ENCODE data around the gene LSP1. TPM values are rescaled to one million over a fixed set of nuclear protein-coding genes. Genes with fewer than 3 reads are reported as not detected.

The LSP1 gene
- total and polyA plus RNA-seq, 2 of the 13 experiments (the other 11 are each of a cell fraction or from before 2014, with no cell fraction given), result 0.59 to 1.00 TPM

GRCh38 chr11:1826552-1827094 lies 26.3 kb upstream of the LSP1 start:
- H3K27me3 ChIP-seq (ENCODE audit: control insufficient read depth in 1 of 2, insufficient read depth in 2 of 2, low read length in 2 of 2), result peaks cover 0 to 2% of the 10 kb centered on the region in 2 experiments; a peak in 2 of 5 replicates
- 38% methylated on average over 12 of the region's 15 CpGs for WGBS (ENCODE audit: low lambda C conversion rate)
- no peak overlapping the region for H2AFZ ChIP-seq (ENCODE audit: low read length)
- POLR2A ChIA-PET, result interaction anchor here (1.8 kb wide), 1 partner anchor 136 kb away, joined by 6 read pairs; no protein-coding TSS in a partner anchor
- H3K4me3 ChIP-seq (replicated peaks in 1 of 3; ENCODE audit: insufficient read depth in 1 of 3, low read depth in 2 of 3, low read length in 3 of 3), result peak overlapping the region in 1 of 3 experiments; percentile 32; a peak in 1 of 6 replicates
- no peak overlapping the region for H3K27ac ChIP-seq (ENCODE audit: extremely low read length, insufficient read depth, low read length)
- no peaks in the 10 kb centered on the region for H4K20me1 ChIP-seq (ENCODE audit: insufficient read depth, low read length)
- in situ Hi-C loops (cut with HindIII; ENCODE audit: extremely low pct_ligation_motif_present, low pct_unique_long_range_greater_than_20kb) (no loop called here), intact Hi-C loops (cut with micrococcal nuclease; ENCODE audit: unreplicated experiment) (no loop called here)
- peaks cover 71% of the 10 kb centered on the region for H3K4me1 ChIP-seq (ENCODE audit: insufficient read depth, low read length)
- FAIRE-seq, result no peak
- BruUV-seq (replicated peaks), result no TSS peak
- H3K79me2 ChIP-seq (ENCODE audit: insufficient read depth, low read length), result no peaks in the 10 kb centered on the region
- H3K36me3 ChIP-seq (replicated peaks in 1 of 2; ENCODE audit: control insufficient read depth in 1 of 2, insufficient read depth in 2 of 2, low read length in 2 of 2), result no peaks in the 10 kb centered on the region
- DNase-seq (ENCODE audit: low spot score), result peak; percentile 50
- H3K9ac ChIP-seq (ENCODE audit: insufficient read depth, low read depth, low read length), result no peak overlapping the region
- CTCF ChIA-PET (ENCODE audit: low intra/inter-chr PET ratio, low total read pairs), result interaction anchor here (1.8 to 4.0 kb wide), 2 partner anchors 174 to 325 kb away, joined by 5 to 56 read pairs; no protein-coding TSS in a partner anchor
- peak overlapping the region; percentile 48 for H3K4me2 ChIP-seq (ENCODE audit: low read depth, low read length)
- no peaks in the 10 kb centered on the region for H3K9me3 ChIP-seq (ENCODE audit: low read length)
- ATAC-seq, result peak; percentile 10; the same call in 2 of the 3 replicates
- TF ChIP-seq TRIM24 (CRISPR knock-in tag; IDR thresholded peaks at IDR 0.05), result no peak
- no peak for TF ChIP-seq FOXM1 (CRISPR knock-in tag; IDR thresholded peaks at IDR 0.05)
- TF ChIP-seq DMAP1 (CRISPR knock-in tag; IDR thresholded peaks at IDR 0.05), result no peak
- TF ChIP-seq ZSCAN12 (CRISPR knock-in tag; IDR thresholded peaks at IDR 0.05), result no peak
- no peak for TF ChIP-seq PHF20 (CRISPR knock-in tag; IDR thresholded peaks at IDR 0.05)
- no peak for TF ChIP-seq ZMAT5 (CRISPR knock-in tag; IDR thresholded peaks at IDR 0.05; ENCODE audit: borderline replicate concordance, low read depth)
- TF ChIP-seq FUBP1 (CRISPR knock-in tag; IDR thresholded peaks at IDR 0.05; ENCODE audit: borderline replicate concordance), result no peak
- TF ChIP-seq ZNF510 (CRISPR knock-in tag; IDR thresholded peaks at IDR 0.05; ENCODE audit: low read depth), result no peak
- TF ChIP-seq ZNF501 (CRISPR knock-in tag; IDR thresholded peaks at IDR 0.05), result 0 out of 2 replicates have a peak, but pooled peaks have one; percentile 4
- TF ChIP-seq ATAD3A (CRISPR knock-in tag; IDR thresholded peaks at IDR 0.05), result no peak
- TF ChIP-seq AHR (CRISPR knock-in tag; IDR thresholded peaks at IDR 0.05), result 0 out of 2 replicates have a peak, but pooled peaks have one; percentile 11
- TF ChIP-seq ZNF724P (CRISPR knock-in tag; IDR thresholded peaks at IDR 0.05; ENCODE audit: borderline replicate concordance), result no peak
- TF ChIP-seq RXRA (CRISPR knock-in tag; IDR thresholded peaks at IDR 0.05), result no peak
- no peak for TF ChIP-seq IRF1 (CRISPR knock-in tag; IDR thresholded peaks at IDR 0.05; ENCODE audit: low read depth)
- no peak for TF ChIP-seq SALL2 (CRISPR knock-in tag; IDR thresholded peaks at IDR 0.05)
- no peak for TF ChIP-seq SAFB2 (CRISPR knock-in tag; IDR thresholded peaks at IDR 0.05; ENCODE audit: borderline replicate concordance, low read depth)
- TF ChIP-seq ZFP91 (CRISPR knock-in tag; IDR thresholded peaks at IDR 0.05; ENCODE audit: borderline replicate concordance), result peak; percentile 43; the same call in 1 of the 2 replicates
- TF ChIP-seq NRL (CRISPR knock-in tag; IDR thresholded peaks at IDR 0.05; ENCODE audit: borderline replicate concordance), result 0 out of 2 replicates have a peak, but pooled peaks have one; percentile 20
- no peak; the same call in 1 of the 2 replicates for TF ChIP-seq KDM3A (CRISPR knock-in tag; IDR thresholded peaks at IDR 0.05; ENCODE audit: low read depth)

Measured in HepG2 (cell line).